GM19467 (cell line): ENCODE measurements around the gene AARS1.
"Not testable (repeated sequence)": the region's sequence is repeated elsewhere in the genome, so short reads cannot be mapped to it uniquely, and the experiment has no call there.

ENCODE experiments used
- ATAC-seq: cut with Tn5 transposase; IDR thresholded peaks from one replicate; pipeline ENCODE4 v1.9.1; 2021; ENCODE audit warnings: mild to moderate bottlenecking, moderate library complexity; ENCODE audit not compliant: unreplicated experiment

The AARS1 gene

GRCh38 chr16:70289229-70290094 is at the start of gene AARS1:
AARS1 (minus strand) TSS chr16:70289506; CDS start chr16:70282763, 6,743 bp downstream.
- peak; percentile 98 for ATAC-seq

- ATAC-seq = no peak
These were observed 48.5 kb upstream of the AARS1 start for GRCh38 chr16:70337814-70338213.

- not testable (repeated sequence) for ATAC-seq
These were observed 43.4 kb upstream of the AARS1 start for GRCh38 chr16:70332728-70333127.

- ATAC-seq = no peak
These were observed 42.5 kb upstream of the AARS1 start for GRCh38 chr16:70331588-70332358.

GRCh38 chr16:70331091-70331490 is 41.8 kb upstream of the AARS1 start:
- no peak for ATAC-seq

GRCh38 chr16:70324998-70325747 is 35.9 kb upstream of the AARS1 start:
- no peak for ATAC-seq

GRCh38 chr16:70320121-70320520 is 30.8 kb upstream of the AARS1 start:
- no peak for ATAC-seq

- ATAC-seq = not testable (repeated sequence)
These were observed 18.4 kb upstream of the AARS1 start for GRCh38 chr16:70307726-70308125.

- no peak for ATAC-seq
These were observed 17.6 kb upstream of the AARS1 start for GRCh38 chr16:70306880-70307279.

DNA sequence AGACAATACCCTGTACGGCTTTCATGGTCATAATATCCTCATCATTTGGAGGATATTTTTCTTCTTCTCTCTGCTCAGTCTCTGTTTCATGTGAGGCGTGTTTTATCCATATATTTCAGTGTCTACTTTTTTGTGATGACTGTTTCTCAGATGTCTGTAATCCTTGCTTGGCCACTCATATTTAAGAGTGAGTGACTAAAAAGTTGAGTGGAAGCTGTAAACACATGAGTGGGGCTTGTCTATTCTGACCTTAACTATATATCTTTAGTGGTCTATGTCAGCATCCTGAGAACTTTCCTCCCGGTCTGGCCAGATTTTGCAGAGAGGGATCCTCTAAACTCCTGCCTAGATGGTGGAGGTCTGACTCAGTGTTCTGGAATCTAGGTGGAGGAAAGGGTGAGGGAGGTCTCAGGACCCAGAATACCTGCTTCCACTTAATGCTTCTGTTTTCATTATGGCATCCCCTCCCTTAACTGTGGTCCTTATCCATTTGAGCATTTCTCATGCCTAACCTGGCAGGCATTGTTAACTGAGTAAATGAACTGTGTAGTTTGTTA is 15.7 kb upstream of the AARS1 start:
- no peak for ATAC-seq

DNA sequence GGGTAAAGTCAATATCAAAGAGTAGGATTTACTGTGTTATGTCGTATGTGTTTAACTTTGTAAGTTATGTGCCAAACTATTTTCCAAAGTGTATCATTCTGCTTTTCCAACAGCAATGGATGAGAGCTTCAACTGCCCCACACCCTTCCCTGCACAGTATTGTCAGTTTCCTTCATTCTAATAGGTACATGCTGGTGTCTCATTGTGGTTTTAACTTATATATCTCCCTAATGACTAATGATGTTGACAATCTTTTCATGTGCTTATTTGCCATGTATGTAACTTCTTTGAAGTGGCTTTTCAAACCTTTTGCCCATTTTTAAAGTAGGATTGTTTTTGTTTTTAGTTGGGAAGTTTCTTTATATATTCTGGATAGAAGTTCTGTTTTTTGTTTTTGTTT is 13.4 kb upstream of the AARS1 start:
- ATAC-seq = no peak

DNA sequence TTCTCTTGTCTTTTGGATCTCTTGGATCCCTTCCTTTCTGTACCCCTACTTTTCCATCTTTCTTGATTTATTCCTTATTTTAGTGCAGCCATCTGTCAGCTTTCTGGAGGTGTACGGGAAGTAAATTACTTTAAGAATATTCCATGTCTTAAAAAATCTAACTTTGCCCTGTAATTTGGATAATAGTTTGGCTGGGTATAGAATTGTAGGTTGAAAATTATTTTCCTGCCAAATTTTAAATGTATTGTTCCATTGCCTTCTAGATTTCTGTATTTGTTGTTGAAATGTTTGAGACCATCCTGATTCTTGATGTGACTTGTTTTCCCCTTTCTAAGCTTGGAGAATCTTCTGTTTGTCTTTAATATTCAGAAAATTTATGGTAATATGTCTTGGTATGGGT is 11.8 kb upstream of the AARS1 start:
- ATAC-seq = no peak

DNA sequence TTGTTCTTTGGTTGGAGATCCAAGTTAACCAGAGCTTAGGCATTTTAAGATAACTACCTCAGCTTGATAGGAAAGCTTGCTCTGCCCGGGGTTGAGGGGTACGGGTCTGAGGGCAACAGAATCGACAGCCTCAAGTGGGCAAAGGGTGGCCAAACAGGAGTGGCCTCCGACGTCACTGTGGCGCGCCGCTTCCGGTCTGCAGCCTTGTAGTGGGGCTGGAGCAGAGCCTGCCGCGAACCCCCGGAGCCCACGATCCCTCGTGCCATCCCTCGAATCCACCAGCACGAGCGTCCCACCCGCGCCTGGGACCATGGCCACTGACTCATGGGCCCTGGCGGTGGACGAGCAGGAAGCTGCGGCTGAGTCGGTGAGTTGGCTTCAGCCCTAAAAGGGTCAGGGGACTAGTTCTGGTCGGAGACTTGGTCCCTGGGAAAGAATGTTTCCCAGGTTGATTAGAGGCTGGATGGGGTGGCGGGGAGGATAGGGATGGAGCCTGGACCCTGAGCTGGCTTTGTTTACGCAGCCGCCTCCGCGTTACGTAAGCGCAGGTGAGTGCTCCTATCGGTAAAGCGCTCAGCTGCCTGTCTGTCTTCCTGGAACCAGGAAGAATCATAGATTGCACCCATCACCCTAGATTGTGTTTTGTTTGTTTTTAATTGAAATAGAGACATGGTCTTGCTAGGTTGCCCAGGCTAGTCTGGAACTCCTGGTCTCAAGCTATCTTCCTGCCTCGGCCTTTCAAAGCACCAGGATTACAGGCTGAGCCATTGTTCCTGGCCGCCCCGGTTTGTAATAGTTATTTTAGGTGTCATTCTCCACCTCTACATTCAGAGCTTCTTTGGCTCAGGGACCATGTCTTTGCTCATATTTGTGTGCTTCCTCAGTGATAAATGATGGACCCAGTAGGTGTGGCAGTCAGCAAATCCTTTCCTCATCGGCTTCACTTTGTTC is 10.0 kb upstream of the AARS1 start, which contains the start of gene DDX19B:
TSS of gene DDX19B (plus strand) at position 199 of the 951 bp plus-strand sequence. CDS start at position 311, 112 bp downstream.
- peak; percentile 74 for ATAC-seq

DNA sequence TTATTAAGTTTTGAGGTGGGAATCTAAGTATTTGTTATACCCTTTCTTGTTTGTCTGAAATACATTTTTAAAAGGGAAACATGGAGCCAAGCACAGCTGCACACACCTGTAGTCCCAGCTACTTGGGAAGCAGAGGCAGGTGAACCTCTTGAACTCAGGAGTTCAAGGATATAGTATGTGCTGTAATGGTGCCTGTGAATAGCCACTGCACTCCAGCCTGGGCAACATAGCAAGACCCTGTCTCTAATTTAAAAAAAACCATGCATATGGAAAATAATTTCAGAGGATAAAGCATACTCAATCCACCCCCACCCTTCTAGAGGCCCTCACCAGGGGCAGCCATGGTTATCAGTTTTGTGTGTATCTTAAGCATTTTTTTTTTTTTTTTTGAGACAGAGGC is 6.3 kb upstream of the AARS1 start:
- no peak for ATAC-seq

GRCh38 chr16:70294385-70295025 is 5.2 kb upstream of the AARS1 start:
- no peak for ATAC-seq

GRCh38 chr16:70292148-70292547 is 2.8 kb upstream of the AARS1 start:
- not testable (repeated sequence) for ATAC-seq

DNA sequence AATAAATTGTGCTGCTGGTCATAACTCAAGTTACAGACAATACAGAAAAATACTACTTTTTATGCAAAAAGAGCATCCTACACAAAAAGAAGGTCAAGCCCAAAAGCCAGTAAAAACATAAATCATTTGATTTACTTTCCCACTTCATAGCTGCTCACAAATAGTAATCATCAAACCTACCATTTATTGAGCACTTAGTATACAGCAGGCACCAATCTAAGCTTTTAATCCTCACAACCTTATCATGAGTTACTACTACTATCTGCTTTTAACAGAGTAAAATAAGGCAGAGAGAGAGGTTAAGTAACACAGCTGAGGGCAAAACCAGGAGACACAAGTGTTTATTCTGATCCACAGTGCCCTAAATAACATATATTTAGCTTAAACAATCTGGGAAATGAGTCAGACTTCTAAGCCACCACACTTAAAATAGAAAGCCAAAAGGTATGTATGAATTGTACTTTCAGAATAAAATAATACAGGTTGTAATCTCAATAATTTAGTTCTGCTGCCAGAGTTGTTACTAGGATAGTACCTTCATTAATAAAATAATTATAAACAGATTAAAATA is 1.7 kb upstream of the AARS1 start:
- no peak for ATAC-seq

GRCh38 chr16:70287304-70287971 is 1.9 kb downstream of the AARS1 start:
- not testable (repeated sequence) for ATAC-seq
